Activated B cell treated with CpG ODN at 0.5 μM for 24 hours (primary cell): ENCODE results near the gene ZER1. TPM values are rescaled to one million over a fixed set of nuclear protein-coding genes. Genes with fewer than 3 reads are reported as not detected.
A peak's percentile ranks its signal among the peaks of the same experiment; 100 is the strongest.

Experiments used
- ATAC-seq: fragments of 200-7000 bp; cut with Tn5 transposase; one replicate; pipeline ENCODE4 v1.10.0; 2021; ENCODE audit warnings: low read depth, mild to moderate bottlenecking, moderate library complexity
- CTCF ChIA-PET: fragments of 350-600 bp; sonication (Branson Sonifier 250); formaldehyde crosslinking; loops from one replicate; lab custom pipeline; 2021; ENCODE audit warnings: antibody characterized with exemption; lab: Charles Lee
- POLR2A ChIA-PET: fragments of 350-600 bp; sonication (Branson Sonifier 250); formaldehyde crosslinking; loops from one replicate; lab custom pipeline; 2021; ENCODE audit warnings: antibody characterized with exemption; lab: Charles Lee
- DNase-seq: peaks from one replicate; pipeline ENCODE4 v3.0.0; 2022
- H3K27ac Mint-ChIP-seq: one replicate; pipeline ENCODE4 v1.8.0; 2020; ENCODE audit warnings: mixed read lengths
- H3K27me3 Mint-ChIP-seq: one replicate; pipeline ENCODE4 v1.8.0; 2021; ENCODE audit warnings: mixed read lengths
- H3K36me3 Mint-ChIP-seq: one replicate; pipeline ENCODE4 v1.8.0; 2021; ENCODE audit warnings: low read depth, mixed read lengths
- H3K4me1 Mint-ChIP-seq: one replicate; pipeline ENCODE4 v1.8.0; 2021; ENCODE audit warnings: mixed read lengths
- H3K4me3 Mint-ChIP-seq: one replicate; pipeline ENCODE4 v1.8.0; 2020; ENCODE audit warnings: mild to moderate bottlenecking, mixed read lengths
- H3K9me3 Mint-ChIP-seq: one replicate; pipeline ENCODE4 v1.8.0; 2020; ENCODE audit warnings: mixed read lengths
- intact Hi-C: fragments of 100-400 bp; cut with micrococcal nuclease; formaldehyde crosslinking; loops from one replicate; pipeline ENCODE4 v1.15.1; 2024
- total RNA-seq: library from RNA; stranded (reverse); gene quantifications from 2 replicates; pipeline ENCODE4 v1.2.3, GENCODE V29; 2022
- TF ChIP-seq, protein P1 (sequence below): fragments of 200-600 bp; IDR thresholded peaks from one replicate; pipeline ENCODE4 v1.8.0; 2022; ENCODE audit warnings: antibody characterized with exemption, mild to moderate bottlenecking

ZER1 gene
- total RNA-seq, 1 donor from 2014 or later = 26.0 TPM

DNA sequence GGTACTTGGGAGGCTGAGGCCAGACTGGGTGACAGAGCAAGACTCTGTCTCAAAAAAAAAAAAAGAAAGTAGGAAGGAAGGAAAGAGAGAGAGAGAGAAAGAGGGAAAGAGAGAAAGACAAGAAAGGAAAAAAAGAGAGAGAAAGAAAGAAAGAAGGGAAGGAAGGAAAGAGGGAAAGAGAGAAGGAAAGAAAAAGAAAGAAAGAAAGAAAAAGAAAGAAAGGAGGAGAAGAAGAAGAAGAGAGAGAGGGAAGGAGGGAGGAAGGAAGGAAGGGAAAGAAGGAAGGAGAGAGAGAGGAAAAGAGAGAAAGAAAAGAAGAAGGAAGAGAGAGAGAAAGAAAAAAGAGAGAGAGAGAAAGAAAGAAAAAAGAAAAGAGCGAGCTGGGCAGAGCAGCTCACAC is 3.1 kb upstream of the ZER1 start:
- intact Hi-C loops = loop anchor here (5.0 kb wide), 1 partner anchor 268 kb away; no protein-coding TSS in a partner anchor
- ChIA-PET POLR2A (interaction anchor here (0.7 to 0.9 kb wide), 2 partner anchors 12 to 20 kb away, joined by 4 to 8 read pairs; no protein-coding TSS in a partner anchor), CTCF (no interaction called here)
- Mint-ChIP-seq H3K4me1 (peaks cover 19% of the 10 kb centered on the region), H3K27ac (no peak overlapping the region), H3K4me3 (no peak overlapping the region), H3K27me3 (no peaks in the 10 kb centered on the region), H3K36me3 (peaks cover 2% of the 10 kb centered on the region), H3K9me3 (no peaks in the 10 kb centered on the region)
- DNase-seq (no peak), ATAC-seq (no peak)
- TF ChIP-seq, protein P1, sequence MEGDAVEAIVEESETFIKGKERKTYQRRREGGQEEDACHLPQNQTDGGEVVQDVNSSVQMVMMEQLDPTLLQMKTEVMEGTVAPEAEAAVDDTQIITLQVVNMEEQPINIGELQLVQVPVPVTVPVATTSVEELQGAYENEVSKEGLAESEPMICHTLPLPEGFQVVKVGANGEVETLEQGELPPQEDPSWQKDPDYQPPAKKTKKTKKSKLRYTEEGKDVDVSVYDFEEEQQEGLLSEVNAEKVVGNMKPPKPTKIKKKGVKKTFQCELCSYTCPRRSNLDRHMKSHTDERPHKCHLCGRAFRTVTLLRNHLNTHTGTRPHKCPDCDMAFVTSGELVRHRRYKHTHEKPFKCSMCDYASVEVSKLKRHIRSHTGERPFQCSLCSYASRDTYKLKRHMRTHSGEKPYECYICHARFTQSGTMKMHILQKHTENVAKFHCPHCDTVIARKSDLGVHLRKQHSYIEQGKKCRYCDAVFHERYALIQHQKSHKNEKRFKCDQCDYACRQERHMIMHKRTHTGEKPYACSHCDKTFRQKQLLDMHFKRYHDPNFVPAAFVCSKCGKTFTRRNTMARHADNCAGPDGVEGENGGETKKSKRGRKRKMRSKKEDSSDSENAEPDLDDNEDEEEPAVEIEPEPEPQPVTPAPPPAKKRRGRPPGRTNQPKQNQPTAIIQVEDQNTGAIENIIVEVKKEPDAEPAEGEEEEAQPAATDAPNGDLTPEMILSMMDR = no peak

DNA sequence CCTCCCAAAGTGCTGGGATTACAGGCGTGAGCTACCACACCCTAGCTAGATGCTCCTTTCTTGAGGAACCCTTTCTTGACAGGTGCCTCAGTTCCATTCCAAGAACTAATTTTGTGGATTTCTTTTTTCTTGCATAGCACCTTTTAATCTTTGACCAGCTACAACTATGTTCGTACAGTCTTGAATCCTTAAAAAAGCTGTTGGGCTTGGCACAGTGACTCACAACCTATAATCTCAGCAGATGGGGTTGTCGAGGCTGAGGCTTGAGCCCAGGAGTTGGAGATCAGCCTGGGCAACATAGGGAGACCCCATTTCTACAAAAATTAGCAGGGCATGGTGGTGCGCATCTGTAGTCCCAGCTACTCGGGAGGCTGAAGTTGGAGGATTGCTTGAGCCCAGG is 1.3 kb upstream of the ZER1 start:
- ChIA-PET CTCF (no interaction called here), POLR2A (interaction anchor here (0.7 to 3.0 kb wide), 8 partner anchors 9 to 333 kb away, joined by 3 to 17 read pairs (median 5); partner anchors contain the start of genes ENDOG, TBC1D13 and ZDHHC12)
- no peak overlapping the region for H3K4me3 Mint-ChIP-seq
- ATAC-seq (no peak), DNase-seq (no peak)
- intact Hi-C loops = loop anchor here (5.0 kb wide), 1 partner anchor 266 kb away; no protein-coding TSS in a partner anchor
- H3K27ac Mint-ChIP-seq = no peak overlapping the region
- no peaks in the 10 kb centered on the region for H3K9me3 Mint-ChIP-seq
- H3K4me1 Mint-ChIP-seq = peaks cover 24% of the 10 kb centered on the region
- H3K27me3 Mint-ChIP-seq = no peaks in the 10 kb centered on the region
- TF ChIP-seq, protein P1 = no peak
- peaks cover 2% of the 10 kb centered on the region for H3K36me3 Mint-ChIP-seq

DNA sequence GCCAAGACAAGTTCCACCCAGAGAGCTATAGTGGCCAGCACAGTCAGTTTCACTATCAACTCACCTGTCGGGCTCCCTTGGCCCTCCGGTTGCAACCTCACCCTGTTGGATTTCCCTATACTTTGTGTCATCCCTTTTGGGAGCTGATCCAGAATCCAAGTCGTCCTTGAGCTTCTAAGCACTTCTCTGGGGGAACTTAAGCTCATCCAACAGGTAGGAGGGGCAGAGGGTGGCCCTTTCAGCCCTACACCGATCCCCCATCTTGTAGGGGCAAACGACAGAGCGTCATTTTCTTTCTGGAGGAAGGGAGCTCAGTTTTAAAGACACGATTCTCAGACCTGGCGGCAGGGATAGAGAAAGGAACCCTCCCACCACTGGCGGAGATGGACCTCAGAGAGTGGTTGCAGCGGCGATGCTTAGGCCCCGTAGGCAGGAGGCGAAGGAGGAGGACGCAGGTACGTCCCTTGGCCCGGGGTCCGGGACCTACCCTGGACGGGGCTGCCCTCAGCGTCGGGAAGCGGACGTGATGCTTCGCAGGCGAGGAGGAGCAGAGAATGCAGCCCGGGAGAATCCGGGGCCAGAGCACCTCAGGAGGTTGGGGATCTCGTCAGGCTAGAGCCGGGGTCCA is 519 bp downstream of the ZER1 start:
- Mint-ChIP-seq H3K27ac (peak overlapping the region; percentile 84), H3K9me3 (no peaks in the 10 kb centered on the region), H3K4me1 (peaks cover 24% of the 10 kb centered on the region), H3K36me3 (peaks cover 8% of the 10 kb centered on the region), H3K27me3 (no peaks in the 10 kb centered on the region), H3K4me3 (peak overlapping the region; percentile 92)
- CTCF ChIA-PET = no interaction called here
- TF ChIP-seq, protein P1 = no peak
- intact Hi-C loops = loop anchor here (1.0 to 5.0 kb wide), 6 partner anchors 47 to 264 kb away; partner anchors contain the start of genes DYNC2I2, LRRC8A, SET and ZDHHC12
- no peak for DNase-seq
- POLR2A ChIA-PET = interaction anchor here (0.5 to 3.0 kb wide), 11 partner anchors 14 to 228 kb away, joined by 3 to 17 read pairs (median 5); partner anchors contain the start of genes DOLK, ENDOG, NUP188 and PKN3
- peak; percentile 4 for ATAC-seq

DNA sequence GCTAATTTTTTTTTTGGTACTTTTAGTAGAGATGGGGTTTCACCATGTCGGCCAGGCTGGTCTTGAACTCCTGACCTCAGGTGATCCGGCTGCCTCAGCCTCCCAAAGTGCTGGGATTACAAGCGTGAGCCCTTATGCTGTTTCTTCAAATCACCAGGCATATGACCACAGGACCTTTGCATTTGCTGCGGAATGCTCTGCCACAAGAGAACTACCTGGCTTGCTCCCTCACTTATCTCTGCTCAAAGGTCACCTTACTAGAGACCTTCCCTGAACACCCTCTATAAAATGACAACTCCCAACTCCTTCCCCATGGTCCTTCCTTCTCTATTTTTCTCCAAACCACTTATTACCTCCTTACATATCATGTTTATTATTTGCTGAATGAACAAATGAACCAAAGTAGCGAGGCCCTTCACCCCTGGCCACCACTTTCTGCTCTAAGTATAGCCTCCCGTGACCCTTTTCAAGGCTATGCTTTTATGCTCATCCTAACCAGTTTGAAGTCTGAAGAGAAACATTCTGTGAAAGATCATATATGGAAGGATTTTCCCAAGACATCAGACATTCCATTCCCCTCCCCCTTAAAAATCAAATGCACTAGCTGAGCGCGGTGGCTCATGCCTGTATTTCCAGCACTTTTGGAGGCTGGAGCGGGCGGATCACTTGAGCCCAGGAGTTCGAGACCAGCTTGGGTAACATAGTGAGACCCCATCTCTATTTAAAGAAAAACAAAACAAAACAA is 1.3 kb downstream of the ZER1 start:
- no peaks in the 10 kb centered on the region for H3K27me3 Mint-ChIP-seq
- CTCF ChIA-PET = no interaction called here
- TF ChIP-seq, protein P1 = no peak
- POLR2A ChIA-PET = interaction anchor here (0.5 to 3.0 kb wide), 10 partner anchors 13 to 218 kb away, joined by 3 to 17 read pairs (median 5); partner anchors contain the start of genes DOLK, ENDOG, NUP188 and PKN3
- H3K4me1 Mint-ChIP-seq = peaks cover 24% of the 10 kb centered on the region
- peak overlapping the region; percentile 92 for H3K4me3 Mint-ChIP-seq
- H3K36me3 Mint-ChIP-seq = peaks cover 10% of the 10 kb centered on the region
- peak overlapping the region; percentile 84 for H3K27ac Mint-ChIP-seq
- H3K9me3 Mint-ChIP-seq = no peaks in the 10 kb centered on the region
- ATAC-seq = no peak
- intact Hi-C loops = loop anchor here (1.0 to 5.0 kb wide), 6 partner anchors 46 to 263 kb away; partner anchors contain the start of genes DYNC2I2, LRRC8A, SET and ZDHHC12
- DNase-seq = no peak
